Neural progenitor cell (in vitro differentiated cells): Measurements from ENCODE around the gene TRPC4. TPM values are rescaled to one million over a fixed set of nuclear protein-coding genes. Genes with fewer than 3 reads are reported as not detected.

ENCODE experiments used
- DNase-seq: peaks from one replicate; pipeline ENCODE4 v3.0.0-alpha.2; 2016; ENCODE audit warnings: low spot score
- H2AFZ ChIP-seq: fragments of 200-600 bp; sonication (generic); replicated peaks from 2 replicates; pipeline ENCODE4 v1.6.1; 2016; ENCODE audit warnings: antibody characterized with exemption
- H3F3A ChIP-seq: fragments of 200-600 bp; sonication (generic); 2 replicates; pipeline ENCODE4 v1.6.1; 2016; ENCODE audit warnings: antibody characterized with exemption, low read depth
- H3K27ac ChIP-seq: fragments of 200-600 bp; sonication (generic); 2 replicates; pipeline ENCODE4 v1.5.1; 2016; ENCODE audit warnings: mild to moderate bottlenecking
- H3K27me3 ChIP-seq: fragments of 200-600 bp; sonication (generic); 2 replicates; pipeline ENCODE4 v1.6.1; 2016; ENCODE audit warnings: mild to moderate bottlenecking, moderate library complexity
- H3K36me3 ChIP-seq: fragments of 200-600 bp; sonication (generic); 2 replicates; pipeline ENCODE4 v1.5.1; 2016
- H3K4me1 ChIP-seq: fragments of 200-600 bp; sonication (generic); 2 replicates; pipeline ENCODE4 v1.6.1; 2016; ENCODE audit warnings: mixed run types
- H3K4me2 ChIP-seq: fragments of 200-600 bp; sonication (generic); 2 replicates; pipeline ENCODE4 v1.6.1; 2016
- H3K4me3 ChIP-seq: fragments of 200-600 bp; sonication (generic); 2 replicates; pipeline ENCODE4 v1.5.1; 2016
- H3K79me2 ChIP-seq: fragments of 200-600 bp; sonication (generic); 2 replicates; pipeline ENCODE4 v1.6.1; 2016; ENCODE audit warnings: low read depth
- H3K9ac ChIP-seq: fragments of 200-600 bp; sonication (generic); 2 replicates; pipeline ENCODE4 v1.6.1; 2016
- H3K9me3 ChIP-seq: fragments of 200-600 bp; sonication (generic); 2 replicates; pipeline ENCODE4 v1.5.1; 2016; ENCODE audit warnings: low read depth
- H4K20me1 ChIP-seq: fragments of 200-600 bp; sonication (generic); 2 replicates; pipeline ENCODE4 v1.6.1; 2016; ENCODE audit warnings: low read depth
- H3K27ac Mint-ChIP-seq: 3 replicates; pipeline ENCODE4 v1.8.0; 2021; ENCODE audit warnings: mixed read lengths
- H3K27me3 Mint-ChIP-seq: 2 replicates; pipeline ENCODE4 v1.8.0; 2022; ENCODE audit warnings: low read depth, mild to moderate bottlenecking, inconsistent platforms, moderate library complexity, mixed read lengths; ENCODE audit not compliant: insufficient read depth
- H3K36me3 Mint-ChIP-seq: 3 replicates; pipeline ENCODE4 v1.8.0; 2021; ENCODE audit warnings: mixed read lengths
- H3K4me1 Mint-ChIP-seq: 3 replicates; pipeline ENCODE4 v1.8.0; 2021; ENCODE audit warnings: mixed read lengths
- H3K4me3 Mint-ChIP-seq: 3 replicates; pipeline ENCODE4 v1.8.0; 2021; ENCODE audit warnings: mild to moderate bottlenecking, moderate library complexity, mixed read lengths
- H3K9me3 Mint-ChIP-seq: 3 replicates; pipeline ENCODE4 v1.8.0; 2020; ENCODE audit warnings: mixed read lengths
- EZH2 ChIP-seq: fragments of 200-600 bp; sonication (generic); IDR thresholded peaks from 2 replicates; pipeline ENCODE4 v1.6.1; 2017; ENCODE audit warnings: antibody characterized with exemption, mild to moderate bottlenecking, moderate library complexity
- EZH2phosphoT487 ChIP-seq: fragments of 200-600 bp; sonication (generic); IDR thresholded peaks from 2 replicates; pipeline ENCODE4 v1.6.1; 2017; ENCODE audit warnings: antibody characterized with exemption
- total RNA-seq: library from RNA; depleted of rRNA; stranded (reverse); fragments of >200 nt; gene quantifications from 2 replicates; pipeline ENCODE4 v1.2.3, GENCODE V29; 2015; ENCODE audit warnings: low replicate concordance
- TF ChIP-seq, protein P1 (sequence below): fragments of 200-600 bp; sonication (generic); IDR thresholded peaks from 2 replicates; pipeline ENCODE4 v1.5.1; 2017; ENCODE audit warnings: antibody characterized with exemption, mild to moderate bottlenecking

TRPC4 gene
- total RNA-seq, 1 donor from 2014 or later = 21.1 TPM

DNA sequence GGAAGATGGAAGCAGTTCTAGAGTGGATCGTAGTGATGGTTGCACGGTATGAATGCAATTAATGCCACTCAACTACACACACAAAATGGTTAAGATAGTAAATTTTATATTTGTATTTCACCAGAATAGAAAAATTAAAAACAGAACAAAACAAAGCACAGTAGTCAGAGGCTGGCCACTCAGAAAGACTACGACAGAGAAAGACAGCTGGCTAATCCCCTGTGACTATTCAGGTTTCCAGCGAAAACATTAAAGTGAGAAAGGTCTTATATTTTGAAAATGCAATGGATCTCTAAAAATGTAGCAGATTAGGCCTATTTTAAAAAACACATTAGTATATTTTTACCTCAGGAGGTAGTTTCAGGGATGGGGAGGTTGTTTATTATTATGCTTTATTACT is 139.7 kb downstream of the TRPC4 start:
- Histone ChIP-seq H3K27me3 (no peaks in the 10 kb centered on the region), H3K36me3 (no peaks in the 10 kb centered on the region), H3K79me2 (peaks cover 47% of the 10 kb centered on the region), H2AFZ (no peak overlapping the region), H3K27ac (no peak overlapping the region), H3K9ac (no peak overlapping the region), H4K20me1 (no peaks in the 10 kb centered on the region), H3F3A (no peaks in the 10 kb centered on the region), H3K4me1 (peaks cover 25% of the 10 kb centered on the region), H3K4me3 (no peak overlapping the region), H3K9me3 (no peaks in the 10 kb centered on the region), H3K4me2 (no peak overlapping the region)
- H3K27ac Mint-ChIP-seq = no peak overlapping the region
- H3K4me3 Mint-ChIP-seq = no peak overlapping the region
- TF ChIP-seq, protein P1, sequence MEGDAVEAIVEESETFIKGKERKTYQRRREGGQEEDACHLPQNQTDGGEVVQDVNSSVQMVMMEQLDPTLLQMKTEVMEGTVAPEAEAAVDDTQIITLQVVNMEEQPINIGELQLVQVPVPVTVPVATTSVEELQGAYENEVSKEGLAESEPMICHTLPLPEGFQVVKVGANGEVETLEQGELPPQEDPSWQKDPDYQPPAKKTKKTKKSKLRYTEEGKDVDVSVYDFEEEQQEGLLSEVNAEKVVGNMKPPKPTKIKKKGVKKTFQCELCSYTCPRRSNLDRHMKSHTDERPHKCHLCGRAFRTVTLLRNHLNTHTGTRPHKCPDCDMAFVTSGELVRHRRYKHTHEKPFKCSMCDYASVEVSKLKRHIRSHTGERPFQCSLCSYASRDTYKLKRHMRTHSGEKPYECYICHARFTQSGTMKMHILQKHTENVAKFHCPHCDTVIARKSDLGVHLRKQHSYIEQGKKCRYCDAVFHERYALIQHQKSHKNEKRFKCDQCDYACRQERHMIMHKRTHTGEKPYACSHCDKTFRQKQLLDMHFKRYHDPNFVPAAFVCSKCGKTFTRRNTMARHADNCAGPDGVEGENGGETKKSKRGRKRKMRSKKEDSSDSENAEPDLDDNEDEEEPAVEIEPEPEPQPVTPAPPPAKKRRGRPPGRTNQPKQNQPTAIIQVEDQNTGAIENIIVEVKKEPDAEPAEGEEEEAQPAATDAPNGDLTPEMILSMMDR = no peak
- TF ChIP-seq EZH2 (no peak), EZH2phosphoT487 (no peak)
- no peak for DNase-seq
- H3K27me3 Mint-ChIP-seq = no peaks in the 10 kb centered on the region
- H3K9me3 Mint-ChIP-seq = peaks cover 4% of the 10 kb centered on the region
- H3K4me1 Mint-ChIP-seq = peaks cover 30% of the 10 kb centered on the region
- peaks cover 25% of the 10 kb centered on the region for H3K36me3 Mint-ChIP-seq

DNA sequence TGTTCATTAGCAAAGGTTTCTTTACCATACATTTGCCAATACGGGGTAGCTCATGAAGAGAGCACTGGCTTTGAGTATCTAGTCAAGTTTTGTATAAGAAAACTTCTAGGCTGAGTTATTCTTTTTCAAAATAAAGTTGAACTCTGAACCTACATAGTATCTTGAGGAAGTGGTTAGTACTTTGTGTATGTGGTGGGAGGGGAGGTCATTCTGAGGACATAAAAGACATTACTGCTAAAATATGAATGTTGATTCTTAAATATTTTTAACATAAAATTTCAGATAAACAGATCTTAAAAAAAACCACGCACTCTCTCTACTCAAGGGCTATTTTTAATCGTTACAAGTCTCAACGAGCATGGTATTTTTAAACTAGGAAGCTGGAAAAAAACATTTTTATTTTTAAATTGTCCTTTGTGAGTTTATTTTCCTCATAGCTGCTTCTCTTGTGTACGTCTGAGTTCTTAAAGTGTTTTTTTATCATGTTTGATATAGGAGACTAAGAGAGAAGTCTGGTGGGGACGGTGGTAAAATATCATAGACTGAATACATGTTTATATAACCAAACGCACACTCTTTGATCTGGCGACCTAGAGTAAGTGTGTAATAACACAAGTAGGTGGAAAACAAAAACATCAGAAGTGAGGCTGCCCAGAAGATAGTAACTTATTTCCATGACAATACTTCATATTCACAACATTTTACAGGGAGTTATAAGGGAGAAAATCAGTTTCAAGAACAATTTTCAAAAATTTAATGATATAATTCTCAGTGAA is 153.0 kb downstream of the TRPC4 start:
- Mint-ChIP-seq H3K27ac (no peak overlapping the region), H3K27me3 (no peaks in the 10 kb centered on the region), H3K9me3 (peaks cover 2% of the 10 kb centered on the region), H3K4me3 (no peak overlapping the region), H3K4me1 (peaks cover 3% of the 10 kb centered on the region), H3K36me3 (peaks cover 23% of the 10 kb centered on the region)
- Histone ChIP-seq H3K4me3 (no peak overlapping the region), H3K4me2 (no peak overlapping the region), H3K4me1 (peaks cover 9% of the 10 kb centered on the region), H3F3A (no peaks in the 10 kb centered on the region), H2AFZ (no peak overlapping the region), H3K79me2 (peaks cover 25% of the 10 kb centered on the region), H3K9me3 (peaks cover 6% of the 10 kb centered on the region), H4K20me1 (no peaks in the 10 kb centered on the region), H3K27me3 (no peaks in the 10 kb centered on the region), H3K9ac (no peak overlapping the region), H3K36me3 (no peaks in the 10 kb centered on the region), H3K27ac (no peak overlapping the region)
- TF ChIP-seq EZH2phosphoT487 = no peak
- no peak for DNase-seq

- no peak overlapping the region for H3K27ac ChIP-seq
- no peaks in the 10 kb centered on the region for H3F3A ChIP-seq
- no peaks in the 10 kb centered on the region for H3K27me3 ChIP-seq
- H3K4me3 ChIP-seq = no peak overlapping the region
- peaks cover 30% of the 10 kb centered on the region for H3K79me2 ChIP-seq
- H3K36me3 ChIP-seq = no peaks in the 10 kb centered on the region
- Mint-ChIP-seq H3K4me3 (no peak overlapping the region), H3K9me3 (peaks cover 2% of the 10 kb centered on the region), H3K27me3 (no peaks in the 10 kb centered on the region), H3K4me1 (peaks cover 3% of the 10 kb centered on the region), H3K27ac (no peak overlapping the region), H3K36me3 (peaks cover 23% of the 10 kb centered on the region)
- peaks cover 6% of the 10 kb centered on the region for H3K9me3 ChIP-seq
- no peak for DNase-seq
- H2AFZ ChIP-seq = no peak overlapping the region
- H4K20me1 ChIP-seq = no peaks in the 10 kb centered on the region
- no peak overlapping the region for H3K9ac ChIP-seq
- no peak overlapping the region for H3K4me2 ChIP-seq
- peaks cover 9% of the 10 kb centered on the region for H3K4me1 ChIP-seq
- no peak for TF ChIP-seq EZH2
- TF ChIP-seq EZH2phosphoT487 = no peak
- TF ChIP-seq, protein P1 = no peak
Observed at GRCh38 chr13:37715606-37716015, 154.0 kb downstream of the TRPC4 start.

DNA sequence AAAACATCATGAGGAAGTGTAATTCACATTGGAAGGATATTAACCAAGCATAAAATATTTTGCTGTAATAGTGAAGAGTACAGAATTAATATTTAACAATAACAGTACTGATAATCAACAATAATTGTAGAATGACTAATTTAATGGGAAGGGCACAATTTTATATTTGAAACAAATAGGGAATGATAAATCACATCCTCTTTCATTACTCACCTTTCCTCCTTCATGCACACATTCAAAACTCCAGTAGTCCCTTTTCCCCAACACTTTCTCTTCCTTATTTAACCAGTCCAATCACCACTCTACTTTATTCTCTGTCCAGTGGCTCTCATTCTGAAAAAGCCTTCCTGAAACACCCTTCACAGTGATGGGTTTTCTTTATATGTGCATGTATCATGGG is 160.3 kb downstream of the TRPC4 start:
- Histone ChIP-seq H3K27ac (no peak overlapping the region), H3F3A (no peaks in the 10 kb centered on the region), H3K4me3 (no peak overlapping the region), H3K79me2 (peaks cover 9% of the 10 kb centered on the region), H3K36me3 (no peaks in the 10 kb centered on the region), H3K4me1 (peaks cover under 1% of the 10 kb centered on the region), H3K9ac (no peak overlapping the region), H3K27me3 (no peaks in the 10 kb centered on the region), H4K20me1 (no peaks in the 10 kb centered on the region), H2AFZ (no peak overlapping the region), H3K4me2 (no peak overlapping the region), H3K9me3 (no peaks in the 10 kb centered on the region)
- H3K27me3 Mint-ChIP-seq = no peaks in the 10 kb centered on the region
- DNase-seq = no peak
- H3K4me1 Mint-ChIP-seq = peaks cover 13% of the 10 kb centered on the region
- H3K9me3 Mint-ChIP-seq = no peaks in the 10 kb centered on the region
- H3K27ac Mint-ChIP-seq = no peak overlapping the region
- H3K36me3 Mint-ChIP-seq = peaks cover 4% of the 10 kb centered on the region
- TF ChIP-seq EZH2 (no peak), EZH2phosphoT487 (no peak)
- TF ChIP-seq, protein P1 = no peak
- H3K4me3 Mint-ChIP-seq = no peak overlapping the region
